ENCODE data around the gene NECAB3.

GRCh38 chr20:33660685-33661058 is 13.6 kb downstream of the NECAB3 start:
- no peak for TF ChIP-seq CTCF (IDR thresholded peaks at IDR 0.05; ENCODE audit: low read length)
- TF ChIP-seq EZH2 (optimal IDR thresholded peaks at IDR 0.05; ENCODE audit: low read depth, low read length), result no peak
- no peak for TF ChIP-seq EZH2phosphoT487 (IDR thresholded peaks at IDR 0.05; ENCODE audit: low read length)

Measured in MM.1S (cell line).